Neural crest cell (in vitro differentiated cells): ENCODE measurements around the gene TM6SF1. TPM values are rescaled to one million over a fixed set of nuclear protein-coding genes. Genes with fewer than 3 reads are reported as not detected.
"Not testable (repeated sequence)": the region's sequence is repeated elsewhere in the genome, so short reads cannot be mapped to it uniquely, and the experiment has no call there.

Experiments used
- DNase-seq: peaks from one replicate; pipeline ENCODE4 v3.0.0; 2021; ENCODE audit warnings: low read depth, mixed read lengths, low spot score
- H3K27ac Mint-ChIP-seq: one replicate; pipeline ENCODE4 v1.8.0; 2021; ENCODE audit warnings: mild to moderate bottlenecking, mixed read lengths; ENCODE audit not compliant: unreplicated experiment
- H3K27me3 Mint-ChIP-seq: 2 replicates; pipeline ENCODE4 v1.8.0; 2021; ENCODE audit warnings: low read depth, mild to moderate bottlenecking, mixed read lengths
- H3K36me3 Mint-ChIP-seq: 2 replicates; pipeline ENCODE4 v1.8.0; 2021; ENCODE audit warnings: low read depth, mild to moderate bottlenecking, mixed read lengths
- H3K4me1 Mint-ChIP-seq: 2 replicates; pipeline ENCODE4 v1.8.0; 2021; ENCODE audit warnings: mixed read lengths
- H3K4me3 Mint-ChIP-seq: one replicate; pipeline ENCODE4 v1.8.0; 2021; ENCODE audit warnings: mild to moderate bottlenecking, mixed read lengths
- H3K9me3 Mint-ChIP-seq: 2 replicates; pipeline ENCODE4 v1.8.0; 2021; ENCODE audit warnings: mixed read lengths
- total RNA-seq: library from RNA; stranded (reverse); gene quantifications from 2 replicates; pipeline ENCODE4 v1.2.1, GENCODE V29; 2021
- TF ChIP-seq, protein P1 (sequence below): fragments of 200-600 bp; sonication (generic); conservative IDR thresholded peaks from 2 replicates; pipeline ENCODE4 v1.5.0; 2021; ENCODE audit warnings: antibody characterized with exemption, mild to moderate bottlenecking

Gene TM6SF1
- total RNA-seq, 1 donor from 2014 or later, result 0.16 TPM

DNA sequence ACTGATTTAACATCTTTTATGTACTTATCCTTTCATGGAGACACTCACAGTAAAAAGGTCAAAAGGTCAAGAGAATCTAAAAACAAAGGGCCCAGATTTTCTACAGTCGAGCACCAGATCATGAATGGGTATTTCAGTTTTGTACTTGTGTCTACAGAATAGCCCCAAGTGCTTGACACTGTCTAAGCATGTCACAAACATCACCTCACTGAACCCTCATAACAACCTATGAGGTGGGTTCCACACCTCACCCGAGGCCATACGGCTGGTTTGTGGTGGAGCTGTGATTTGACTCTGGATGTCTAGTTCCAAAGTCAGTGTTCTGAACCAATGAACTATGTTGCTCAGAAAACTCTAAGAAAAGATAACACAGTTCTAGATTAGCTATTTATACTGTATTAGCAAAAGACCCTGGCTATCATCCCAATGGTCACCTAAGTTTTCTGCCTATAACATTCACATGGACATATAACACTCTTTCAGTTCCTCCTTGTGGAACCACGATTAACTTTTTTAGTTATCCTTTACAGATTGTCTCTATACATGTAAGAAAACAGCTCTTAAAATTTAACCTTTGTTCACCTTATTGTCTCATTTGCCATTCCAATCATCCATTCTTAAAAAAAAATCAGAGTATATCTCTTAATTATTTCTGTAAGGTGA is 25.5 kb downstream of the TM6SF1 start:
- Mint-ChIP-seq H3K9me3 (no peaks in the 10 kb centered on the region), H3K27ac (no peak overlapping the region), H3K36me3 (no peaks in the 10 kb centered on the region), H3K4me1 (no peaks in the 10 kb centered on the region), H3K4me3 (no peak overlapping the region), H3K27me3 (no peaks in the 10 kb centered on the region)
- DNase-seq, result no peak
- TF ChIP-seq, protein P1, sequence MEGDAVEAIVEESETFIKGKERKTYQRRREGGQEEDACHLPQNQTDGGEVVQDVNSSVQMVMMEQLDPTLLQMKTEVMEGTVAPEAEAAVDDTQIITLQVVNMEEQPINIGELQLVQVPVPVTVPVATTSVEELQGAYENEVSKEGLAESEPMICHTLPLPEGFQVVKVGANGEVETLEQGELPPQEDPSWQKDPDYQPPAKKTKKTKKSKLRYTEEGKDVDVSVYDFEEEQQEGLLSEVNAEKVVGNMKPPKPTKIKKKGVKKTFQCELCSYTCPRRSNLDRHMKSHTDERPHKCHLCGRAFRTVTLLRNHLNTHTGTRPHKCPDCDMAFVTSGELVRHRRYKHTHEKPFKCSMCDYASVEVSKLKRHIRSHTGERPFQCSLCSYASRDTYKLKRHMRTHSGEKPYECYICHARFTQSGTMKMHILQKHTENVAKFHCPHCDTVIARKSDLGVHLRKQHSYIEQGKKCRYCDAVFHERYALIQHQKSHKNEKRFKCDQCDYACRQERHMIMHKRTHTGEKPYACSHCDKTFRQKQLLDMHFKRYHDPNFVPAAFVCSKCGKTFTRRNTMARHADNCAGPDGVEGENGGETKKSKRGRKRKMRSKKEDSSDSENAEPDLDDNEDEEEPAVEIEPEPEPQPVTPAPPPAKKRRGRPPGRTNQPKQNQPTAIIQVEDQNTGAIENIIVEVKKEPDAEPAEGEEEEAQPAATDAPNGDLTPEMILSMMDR, result no peak

DNA sequence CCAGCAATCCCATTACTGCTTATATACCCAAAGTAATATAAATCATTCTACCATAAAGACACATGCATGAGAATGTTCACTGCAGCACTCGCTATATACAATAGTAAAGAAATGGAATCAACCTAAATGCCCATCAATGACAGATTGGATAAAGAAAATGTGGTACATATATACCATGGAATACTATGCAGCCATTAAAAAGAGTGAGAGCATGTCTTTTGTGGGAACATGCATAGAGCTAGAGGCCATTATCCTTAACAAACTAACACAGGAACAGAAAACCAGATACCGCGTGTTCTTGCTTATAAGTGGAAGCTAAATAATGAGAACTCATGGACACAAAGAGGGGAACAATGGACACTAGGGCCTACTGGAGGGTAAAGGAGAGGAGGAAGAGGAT is 34.7 kb downstream of the TM6SF1 start:
- not testable (repeated sequence) for H3K27me3 Mint-ChIP-seq, DNase-seq, H3K4me3 Mint-ChIP-seq, H3K4me1 Mint-ChIP-seq, H3K27ac Mint-ChIP-seq, H3K9me3 Mint-ChIP-seq
- H3K36me3 Mint-ChIP-seq, result peaks cover 37% of the 10 kb centered on the region

DNA sequence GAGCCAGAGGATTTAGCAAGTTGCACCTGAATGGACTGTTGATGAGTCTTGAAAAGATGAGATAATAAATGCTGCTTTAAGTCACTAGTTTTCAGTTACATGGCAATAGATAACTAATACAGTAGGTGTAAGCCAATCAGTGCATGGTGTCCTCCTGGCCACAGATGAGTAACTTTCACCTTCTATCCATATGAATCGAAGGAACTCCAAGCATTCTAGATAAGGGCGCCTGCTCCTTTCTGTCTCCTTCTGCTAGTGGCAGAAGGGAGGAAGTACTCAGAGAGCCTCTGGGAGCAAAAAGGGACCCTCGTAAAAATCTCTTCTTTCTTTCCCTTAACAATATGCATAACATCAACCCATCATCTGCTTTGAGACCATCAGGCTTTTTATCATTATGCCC is 37.3 kb downstream of the TM6SF1 start:
- Mint-ChIP-seq H3K4me3 (no peak overlapping the region), H3K27me3 (no peaks in the 10 kb centered on the region), H3K27ac (no peak overlapping the region), H3K9me3 (peaks cover 7% of the 10 kb centered on the region), H3K4me1 (no peaks in the 10 kb centered on the region), H3K36me3 (peaks cover 54% of the 10 kb centered on the region)
- no peak for DNase-seq
- TF ChIP-seq, protein P1, result no peak

DNA sequence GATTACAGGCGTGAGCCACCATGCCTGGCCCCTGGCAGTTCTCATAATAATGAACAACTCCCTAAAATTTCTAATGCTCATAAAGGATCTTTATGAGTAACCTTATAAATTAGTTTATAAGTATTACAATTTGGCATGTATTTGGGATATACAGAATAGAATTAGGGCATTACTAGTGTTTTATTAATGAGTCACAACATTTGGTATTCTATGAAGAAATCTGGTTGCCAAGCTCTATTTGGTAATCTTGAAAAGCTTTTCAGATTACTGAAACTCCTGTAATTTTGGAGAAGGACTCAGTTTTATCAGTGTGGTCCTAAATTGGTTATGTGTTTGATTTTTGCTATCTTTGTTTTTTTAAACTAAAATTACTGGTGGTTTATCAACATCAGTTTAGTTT is 45.8 kb downstream of the TM6SF1 start:
- TF ChIP-seq, protein P1, result no peak
- no peak for DNase-seq
- Mint-ChIP-seq H3K4me1 (no peaks in the 10 kb centered on the region), H3K27ac (no peak overlapping the region), H3K4me3 (no peak overlapping the region), H3K36me3 (peaks cover 18% of the 10 kb centered on the region), H3K9me3 (no peaks in the 10 kb centered on the region), H3K27me3 (no peaks in the 10 kb centered on the region)

DNA sequence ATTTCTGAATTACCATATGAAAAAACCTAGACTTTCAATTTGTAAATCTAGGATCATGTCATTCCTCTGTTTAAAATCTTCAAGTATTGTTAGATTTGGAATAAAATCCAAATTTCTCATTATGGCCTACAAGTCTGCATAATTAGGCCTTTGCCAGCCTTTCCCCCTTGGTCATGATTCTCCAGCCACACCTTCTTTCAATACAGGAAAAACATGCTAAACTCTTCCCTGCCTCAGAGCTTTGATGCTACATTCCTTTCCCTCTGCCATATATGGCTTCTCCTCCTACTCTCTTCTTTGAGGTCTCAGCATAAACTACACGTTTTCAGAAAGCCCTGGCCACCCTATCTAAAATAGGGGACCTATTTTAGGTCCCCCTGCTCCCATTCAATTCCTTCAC is 48.5 kb downstream of the TM6SF1 start:
- H3K27me3 Mint-ChIP-seq, result no peaks in the 10 kb centered on the region
- TF ChIP-seq, protein P1, result no peak
- DNase-seq, result no peak
- H3K4me3 Mint-ChIP-seq, result no peak overlapping the region
- peaks cover 11% of the 10 kb centered on the region for H3K36me3 Mint-ChIP-seq
- H3K4me1 Mint-ChIP-seq, result no peaks in the 10 kb centered on the region
- no peaks in the 10 kb centered on the region for H3K9me3 Mint-ChIP-seq
- H3K27ac Mint-ChIP-seq, result no peak overlapping the region

DNA sequence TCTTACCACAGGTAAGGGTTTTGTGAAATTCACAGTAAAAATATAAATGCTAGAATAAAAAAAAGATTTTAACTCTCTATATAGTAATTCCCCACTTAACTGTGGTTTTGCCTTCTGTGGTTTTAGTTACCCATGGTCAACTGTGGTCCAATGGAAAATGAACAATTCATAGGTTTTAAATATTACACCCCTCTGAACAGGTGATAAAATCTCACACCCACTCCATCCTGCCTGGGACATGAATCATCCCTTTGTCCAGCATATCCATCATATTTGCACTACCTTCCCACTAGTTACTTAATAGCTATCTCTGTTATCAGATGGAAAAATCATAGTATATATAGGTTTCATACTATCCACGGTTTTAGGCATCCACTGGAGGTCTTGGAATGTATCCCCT is 50.9 kb downstream of the TM6SF1 start:
- DNase-seq, result no peak
- Mint-ChIP-seq H3K27ac (no peak overlapping the region), H3K4me1 (peaks cover 5% of the 10 kb centered on the region), H3K27me3 (no peaks in the 10 kb centered on the region), H3K36me3 (peaks cover 11% of the 10 kb centered on the region), H3K9me3 (no peaks in the 10 kb centered on the region), H3K4me3 (no peak overlapping the region)
- TF ChIP-seq, protein P1, result no peak
